LNCAP (cell line): Measurements from ENCODE around the gene FAM174B.

Experiments
- CTCF ChIP-seq: fragments of 450-650 bp; IDR thresholded peaks from 2 replicates; pipeline ENCODE4 v1.5.1; 2017; ENCODE audit warnings: mild to moderate bottlenecking

Gene FAM174B

GRCh38 chr15:92601592-92602266 lies 53.8 kb downstream of the FAM174B start:
- no peak for TF ChIP-seq CTCF

- TF ChIP-seq CTCF: no peak
Observed at GRCh38 chr15:92600856-92601255, 54.7 kb downstream of the FAM174B start.

GRCh38 chr15:92599394-92599970 lies 56.1 kb downstream of the FAM174B start:
- TF ChIP-seq CTCF: no peak

GRCh38 chr15:92597548-92597947 lies 58.0 kb downstream of the FAM174B start:
- TF ChIP-seq CTCF: no peak

- TF ChIP-seq CTCF: no peak
Observed at GRCh38 chr15:92596623-92597022, 59.0 kb downstream of the FAM174B start.

- TF ChIP-seq CTCF: no peak
Observed at GRCh38 chr15:92595506-92596381, 59.8 kb downstream of the FAM174B start.

GRCh38 chr15:92591275-92591674 lies 64.3 kb downstream of the FAM174B start:
- no peak for TF ChIP-seq CTCF
